Spleen (tissue), 11 donors: ENCODE data around the gene PTPRU. TPM values are rescaled to one million over a fixed set of nuclear protein-coding genes. Genes with fewer than 3 reads are reported as not detected.

ENCODE experiments used
- DNase-seq: peaks from one replicate; pipeline ENCODE4 v3.0.0-alpha.2; 2020
- H3K27ac ChIP-seq, 8 donors: fragments of 200-600 bp; sonication (generic) in 7 of 8; 1 replicate in 4 of 8; 2 replicates in 4 of 8; pipeline versions ENCODE4 v1.5.0 to v1.8.0; 2016 to 2021; ENCODE audit warnings: inconsistent platforms in 4 of 8, mild to moderate bottlenecking in 4 of 8, moderate library complexity in 1 of 8
- H3K27me3 ChIP-seq, 7 donors: fragments of 200-600 bp; sonication (generic) in 6 of 7; replicated peaks in 1 of 7; 1 replicate in 4 of 7; 2 replicates in 3 of 7; pipeline versions ENCODE4 v1.5.0 to v1.8.0; 2016 to 2021; ENCODE audit warnings: inconsistent platforms in 3 of 7, mild to moderate bottlenecking in 1 of 7
- H3K36me3 ChIP-seq, 6 donors: fragments of 200-600 bp; sonication (generic) in 5 of 6; 1 replicate in 4 of 6; 2 replicates in 2 of 6; pipeline versions ENCODE4 v1.5.0 to v1.8.0; 2016 to 2021; ENCODE audit warnings: inconsistent platforms in 2 of 6
- H3K4me1 ChIP-seq, 6 donors: fragments of 200-600 bp; sonication (generic) in 5 of 6; 1 replicate in 3 of 6; 2 replicates in 3 of 6; pipeline versions ENCODE4 v1.5.0 to v1.8.0; 2016 to 2021; ENCODE audit warnings: inconsistent platforms in 3 of 6
- H3K4me3 ChIP-seq, 8 donors: fragments of 200-600 bp; sonication (generic) in 7 of 8; 1 replicate in 4 of 8; 2 replicates in 4 of 8; pipeline versions ENCODE4 v1.5.0 to v1.8.0; 2016 to 2021; ENCODE audit warnings: inconsistent platforms in 4 of 8, mild to moderate bottlenecking in 4 of 8, moderate library complexity in 2 of 8
- H3K9me3 ChIP-seq, 8 donors: fragments of 200-600 bp; sonication (generic) in 7 of 8; 1 replicate in 4 of 8; 2 replicates in 4 of 8; pipeline versions ENCODE4 v1.5.0 to v1.8.0; 2016 to 2021; ENCODE audit warnings: inconsistent platforms in 4 of 8
- CTCF ChIP-seq, 11 experiments: fragments of 200-600 bp in 7 of 11; fragments of 450-650 bp in 4 of 11; sonication (generic) in 4 of 11; IDR thresholded peaks in 8 of 11; conservative IDR thresholded peaks in 3 of 11; 1 replicate in 7 of 11; 2 replicates in 4 of 11; pipeline versions ENCODE4 v1.4.0 to v1.8.0; 2016 to 2021; ENCODE audit warnings: antibody characterized with exemption in 11 of 11, inconsistent platforms in 4 of 11, mild to moderate bottlenecking in 1 of 11
- POLR2A ChIP-seq, 3 donors: fragments of 450-650 bp; IDR thresholded peaks; one replicate each; pipeline ENCODE4 v1.5.1; 2017; ENCODE audit warnings: antibody characterized with exemption in 3 of 3, mild to moderate bottlenecking in 1 of 3
- POLR2AphosphoS5 ChIP-seq, 3 donors: sonication (generic); formaldehyde crosslinking; IDR thresholded peaks; one replicate each; pipeline ENCODE4 v1.5.1; 2017; ENCODE audit warnings: antibody characterized with exemption in 3 of 3
- WGBS, 5 donors: extraction: QIAGEN DNeasy Blood & Tissue Kit in 3 of 5; methylation state at CpG; one replicate each; pipeline versions ENCODE4 v1.1.5 to v1.1.7; 2013 to 2018; 5-methylcytosine and 5-hydroxymethylcytosine counted together
- intact Hi-C: fragments of 100-400 bp; cut with DNase I; formaldehyde crosslinking; loops from one replicate; pipeline ENCODE4 v1.15.0; 2023; ENCODE audit warnings: low total_unique reads
- polyA plus RNA-seq, 3 donors: library from polyadenylated mRNA; stranded (reverse); fragments of 200-250 nt; gene quantifications; one replicate each; pipeline ENCODE4 v1.2.1, GENCODE V29; 2013
- total RNA-seq, 7 donors: library from RNA; depleted of rRNA in 3 of 7; stranded (reverse); fragments of >200 nt in 3 of 7; fragmentation: NEBNext Ultra II Directional in 4 of 7; extraction: Animal tissue kit (Norgen Biotek cat#: 25700) in 4 of 7; gene quantifications; one replicate each; pipeline versions ENCODE4 v1.1.0 to v1.2.1, GENCODE V29; 2016 to 2021
- donor health status: healthy with polysubstance abuse.
- donor health status: DM: no; HTN: no; CAD: no; lungs with moderate emphysema.
- donor health status: DM: no; HTN: no; CAD: no.
- donor health status: Bipolar disorder and iron deficiency.
- donor health status: healthy.
- donor health status: DM: no; HTN: no; CAD: no.
- donor health status: DM: yes; HTN: yes; CAD: no.

Gene PTPRU
- total and polyA plus RNA-seq, 10 donors: 1.00 to 10.8 (median 5.2) TPM

DNA sequence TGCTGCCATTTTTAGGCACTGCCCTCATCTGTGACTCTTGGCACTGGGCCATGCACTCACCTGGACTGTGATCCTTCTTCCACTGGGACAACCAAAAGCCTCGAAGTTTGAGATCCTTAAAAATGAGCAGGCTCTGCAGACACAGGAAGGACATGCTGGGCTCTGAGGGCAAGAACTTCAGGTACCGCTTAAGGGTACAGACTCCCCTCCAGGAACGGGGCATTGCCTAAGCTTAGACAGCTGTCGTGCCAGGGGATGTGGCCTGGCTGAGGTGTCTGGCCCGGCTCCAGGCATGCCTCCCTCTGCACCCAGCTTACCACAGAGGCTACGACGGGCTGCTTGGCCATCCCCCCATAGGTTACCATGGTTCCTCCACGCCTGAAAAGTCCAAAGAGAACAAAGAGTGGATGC, 40.4 kb upstream of the PTPRU start:
- H3K9me3 ChIP-seq: no peaks in the 10 kb centered on the region
- H3K27me3 ChIP-seq: no peaks in the 10 kb centered on the region
- no peak overlapping the region for H3K27ac ChIP-seq
- H3K4me3 ChIP-seq: no peak overlapping the region
- intact Hi-C loops: no loop called here
- no peak for DNase-seq
- no peak for TF ChIP-seq CTCF (IDR thresholded peaks at IDR 0.05 in 8 of 11, conservative IDR thresholded peaks at IDR 0.05 in 3 of 11)
- no peak for TF ChIP-seq POLR2AphosphoS5 (IDR thresholded peaks at IDR 0.05)
- no peak for TF ChIP-seq POLR2A (IDR thresholded peaks at IDR 0.05)
- 36 to 59% (median 53%) methylated on average over 6 to 8 of the region's 8 CpGs for whole genome bisulfite sequencing, 5 donors
- peaks cover 3 to 84% (median 25%) of the 10 kb centered on the region in 6 donors for H3K36me3 ChIP-seq
- peaks cover 0 to under 1% (median 0%) of the 10 kb centered on the region in 6 donors for H3K4me1 ChIP-seq

GRCh38 chr1:29196863-29197589, 39.3 kb upstream of the PTPRU start:
- DNase-seq: no peak
- 86 to 96% (median 90%) methylated on average over 7 of the region's 7 CpGs for WGBS, 5 donors

DNA sequence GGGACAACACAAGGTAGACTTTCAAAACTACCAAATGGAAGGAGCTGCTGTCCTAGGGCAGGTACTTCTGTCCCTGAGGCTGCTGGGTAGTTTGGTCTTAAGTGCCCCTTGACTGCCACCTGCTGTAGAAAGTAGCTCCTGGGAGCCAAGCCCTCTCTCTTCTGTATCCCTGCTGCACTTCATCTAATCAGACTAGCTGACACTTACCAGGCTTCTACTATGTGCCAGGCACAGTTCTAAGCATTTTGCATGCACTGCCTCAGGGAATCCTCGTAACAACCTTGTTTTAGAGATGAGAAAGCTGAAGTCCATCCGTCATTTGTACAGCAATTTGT, 38.8 kb upstream of the PTPRU start:
- no peaks in the 10 kb centered on the region for H3K27me3 ChIP-seq
- 86 to 98% (median 93%) methylated on average over 2 of the region's 2 CpGs for whole genome bisulfite sequencing, 5 donors
- intact Hi-C loops: no loop called here

More at GRCh38 chr1:29196863-29197589, 39.3 kb upstream of the PTPRU start:
- no peaks in the 10 kb centered on the region for H3K27me3 ChIP-seq
- no peak overlapping the region for H3K4me3 ChIP-seq
- H3K27ac ChIP-seq: no peak overlapping the region
- intact Hi-C loops: no loop called here
- no peaks in the 10 kb centered on the region for H3K9me3 ChIP-seq
- TF ChIP-seq POLR2A (IDR thresholded peaks at IDR 0.05): no peak
- TF ChIP-seq POLR2AphosphoS5 (IDR thresholded peaks at IDR 0.05): no peak
- TF ChIP-seq CTCF (IDR thresholded peaks at IDR 0.05 in 8 of 11, conservative IDR thresholded peaks at IDR 0.05 in 3 of 11): no peak
- peaks cover 3 to 96% (median 27%) of the 10 kb centered on the region in 6 donors for H3K36me3 ChIP-seq
- peaks cover 0 to 11% (median 3%) of the 10 kb centered on the region in 6 donors for H3K4me1 ChIP-seq

More for the DNA sequence above, 38.8 kb upstream of the PTPRU start:
- DNase-seq: no peak
- TF ChIP-seq CTCF (IDR thresholded peaks at IDR 0.05 in 8 of 11, conservative IDR thresholded peaks at IDR 0.05 in 3 of 11) (peak in 5 of 11 experiments; percentile 14 to 50 (median 28)), POLR2AphosphoS5 (IDR thresholded peaks at IDR 0.05) (no peak)
- Histone ChIP-seq H3K27ac (no peak overlapping the region), H3K4me3 (no peak overlapping the region), H3K4me1 (peaks cover under 1 to 17% (median 9%) of the 10 kb centered on the region in 6 donors), H3K36me3 (peaks cover 3 to 93% (median 27%) of the 10 kb centered on the region in 6 donors), H3K9me3 (no peaks in the 10 kb centered on the region)
